Neutrophil (primary cell): ENCODE data around the gene MYL10.
"Not testable (repeated sequence)": the region's sequence is repeated elsewhere in the genome, so short reads cannot be mapped to it uniquely, and the experiment has no call there.

Experiments
- H3K27ac ChIP-seq: fragments of 200-600 bp; sonication (generic); 2 replicates; pipeline ENCODE4 v1.5.1; 2016; ENCODE audit warnings: mild to moderate bottlenecking, moderate library complexity
- H3K27me3 ChIP-seq: fragments of 200-600 bp; sonication (generic); 2 replicates; pipeline ENCODE4 v1.6.0; 2016; ENCODE audit warnings: mild to moderate bottlenecking
- H3K36me3 ChIP-seq: fragments of 200-600 bp; sonication (generic); 2 replicates; pipeline ENCODE4 v1.5.1; 2017
- H3K4me1 ChIP-seq, 2 experiments: fragments of 200-600 bp in 1 of 2; sonication (generic) in 1 of 2; 1 replicate in 1 of 2; 2 replicates in 1 of 2; pipeline versions ENCODE4 v1.5.1 to v1.6.1; 2013 to 2016; ENCODE audit warnings: low read depth in 1 of 2, low read length in 1 of 2, mild to moderate bottlenecking in 1 of 2, moderate library complexity in 1 of 2; ENCODE audit not compliant: control insufficient read depth in 1 of 2, insufficient read depth in 1 of 2
- H3K4me3 ChIP-seq, 2 experiments: fragments of 200-600 bp in 1 of 2; sonication (generic) in 1 of 2; 1 replicate in 1 of 2; 2 replicates in 1 of 2; pipeline ENCODE4 v1.5.1; 2013 to 2016; ENCODE audit warnings: low read depth in 1 of 2, low read length in 1 of 2, mild to moderate bottlenecking in 1 of 2, moderate library complexity in 1 of 2
- H3K9me3 ChIP-seq: fragments of 200-600 bp; sonication (generic); 2 replicates; pipeline ENCODE4 v1.5.1; 2016
- TF ChIP-seq, protein P1 (sequence below): fragments of 200-600 bp; sonication (generic); IDR thresholded peaks from 2 replicates; pipeline ENCODE4 v1.5.1; 2016; ENCODE audit warnings: antibody characterized with exemption

The MYL10 gene

DNA sequence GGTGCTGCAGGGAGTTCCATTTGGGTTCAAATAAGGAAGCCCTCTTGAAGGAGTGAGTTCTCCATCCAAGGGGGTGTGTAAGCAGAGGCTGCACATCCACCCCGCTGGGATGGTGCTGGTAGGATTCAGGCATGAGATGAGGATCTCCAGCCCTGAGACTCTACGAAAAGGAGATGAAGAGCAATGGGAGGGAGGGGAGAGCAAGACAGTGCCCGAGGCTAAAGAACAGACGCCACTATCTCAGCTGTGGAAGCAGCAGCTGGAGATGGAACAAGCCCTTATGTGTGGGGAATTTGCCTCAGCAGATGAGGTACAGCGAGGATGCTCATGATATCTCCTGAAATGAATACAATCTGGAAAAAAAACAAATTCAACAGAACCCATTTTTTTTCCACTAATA lies 28.1 kb upstream of the MYL10 start:
- Histone ChIP-seq H3K4me3 (no peak overlapping the region), H3K27ac (no peak overlapping the region), H3K9me3 (no peaks in the 10 kb centered on the region), H3K27me3 (peaks cover 24% of the 10 kb centered on the region), H3K4me1 (no peaks in the 10 kb centered on the region), H3K36me3 (no peaks in the 10 kb centered on the region)
- TF ChIP-seq, protein P1, sequence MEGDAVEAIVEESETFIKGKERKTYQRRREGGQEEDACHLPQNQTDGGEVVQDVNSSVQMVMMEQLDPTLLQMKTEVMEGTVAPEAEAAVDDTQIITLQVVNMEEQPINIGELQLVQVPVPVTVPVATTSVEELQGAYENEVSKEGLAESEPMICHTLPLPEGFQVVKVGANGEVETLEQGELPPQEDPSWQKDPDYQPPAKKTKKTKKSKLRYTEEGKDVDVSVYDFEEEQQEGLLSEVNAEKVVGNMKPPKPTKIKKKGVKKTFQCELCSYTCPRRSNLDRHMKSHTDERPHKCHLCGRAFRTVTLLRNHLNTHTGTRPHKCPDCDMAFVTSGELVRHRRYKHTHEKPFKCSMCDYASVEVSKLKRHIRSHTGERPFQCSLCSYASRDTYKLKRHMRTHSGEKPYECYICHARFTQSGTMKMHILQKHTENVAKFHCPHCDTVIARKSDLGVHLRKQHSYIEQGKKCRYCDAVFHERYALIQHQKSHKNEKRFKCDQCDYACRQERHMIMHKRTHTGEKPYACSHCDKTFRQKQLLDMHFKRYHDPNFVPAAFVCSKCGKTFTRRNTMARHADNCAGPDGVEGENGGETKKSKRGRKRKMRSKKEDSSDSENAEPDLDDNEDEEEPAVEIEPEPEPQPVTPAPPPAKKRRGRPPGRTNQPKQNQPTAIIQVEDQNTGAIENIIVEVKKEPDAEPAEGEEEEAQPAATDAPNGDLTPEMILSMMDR, result no peak

DNA sequence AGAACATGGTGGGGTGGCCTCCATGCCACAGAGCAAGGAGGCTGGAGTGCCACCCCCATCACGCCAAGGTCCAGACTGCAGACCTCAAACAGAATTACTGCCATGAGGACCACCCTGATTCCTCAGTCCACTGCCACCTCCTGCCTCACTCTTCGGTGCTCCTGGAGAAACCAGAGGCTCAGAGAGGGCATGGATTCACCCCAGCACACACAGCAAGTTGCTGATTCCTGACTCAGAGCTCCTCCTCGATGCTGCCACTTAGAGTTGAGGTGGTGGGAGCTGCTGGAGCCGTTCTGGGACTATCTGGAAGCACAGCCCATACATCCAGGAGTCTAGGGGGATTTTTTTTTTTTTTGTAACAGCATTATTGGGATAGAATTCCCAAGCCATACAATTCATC lies 22.0 kb upstream of the MYL10 start:
- Histone ChIP-seq H3K36me3 (no peaks in the 10 kb centered on the region), H3K27me3 (peaks cover 32% of the 10 kb centered on the region), H3K9me3 (no peaks in the 10 kb centered on the region), H3K27ac (no peak overlapping the region), H3K4me1 (no peaks in the 10 kb centered on the region), H3K4me3 (no peak overlapping the region)
- TF ChIP-seq, protein P1, result no peak

DNA sequence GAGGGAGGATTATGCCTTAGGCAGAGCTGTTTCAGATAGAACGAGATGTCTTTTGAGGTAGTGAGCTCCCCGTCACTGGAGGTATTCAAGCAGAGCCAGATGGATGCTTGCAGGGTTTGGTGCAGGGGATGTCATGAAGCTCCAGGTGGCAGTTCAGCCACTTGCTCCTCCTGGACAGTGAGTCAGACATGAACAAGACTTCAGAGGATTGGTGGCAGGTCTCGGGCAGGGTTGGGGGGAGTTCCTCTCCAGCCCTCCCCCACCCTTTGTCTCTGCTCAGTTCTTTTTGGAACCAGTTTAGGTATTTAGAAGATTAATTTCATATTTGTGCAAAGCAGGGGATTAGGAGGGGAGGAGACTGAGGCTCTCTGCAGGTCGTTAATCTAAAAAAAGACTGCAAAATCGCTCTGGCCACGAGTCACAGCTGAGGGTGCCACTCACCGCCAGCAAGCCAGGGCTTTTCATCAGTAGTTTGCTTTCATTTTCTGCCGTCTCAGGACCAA lies 21.5 kb upstream of the MYL10 start:
- Histone ChIP-seq H3K9me3 (no peaks in the 10 kb centered on the region), H3K27me3 (peaks cover 32% of the 10 kb centered on the region), H3K4me3 (no peak overlapping the region), H3K4me1 (no peaks in the 10 kb centered on the region), H3K27ac (no peak overlapping the region), H3K36me3 (no peaks in the 10 kb centered on the region)
- TF ChIP-seq, protein P1, result no peak

DNA sequence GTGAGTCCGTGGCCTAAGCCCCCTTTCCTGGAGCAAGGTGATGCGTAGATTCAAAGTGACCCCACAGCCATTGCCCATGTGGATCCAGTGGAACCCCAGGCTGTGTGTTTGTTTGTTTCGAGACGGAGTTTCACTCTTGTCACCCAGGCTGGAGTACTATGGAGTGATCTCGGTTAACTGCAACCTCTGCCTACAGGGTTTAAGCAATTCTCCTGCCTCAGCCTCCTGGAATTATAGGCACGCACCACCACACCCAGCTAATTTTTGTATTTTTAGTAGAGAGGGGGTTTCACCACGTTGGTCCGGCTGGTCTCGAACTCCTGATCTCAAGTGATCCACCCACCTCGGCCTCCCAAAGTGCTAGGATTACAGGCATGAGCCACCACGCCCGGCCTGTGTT lies 18.8 kb upstream of the MYL10 start:
- H3K36me3 ChIP-seq, H3K4me1 ChIP-seq, H3K9me3 ChIP-seq, H3K27ac ChIP-seq, H3K4me3 ChIP-seq: not testable (repeated sequence)
- peaks cover 27% of the 10 kb centered on the region for H3K27me3 ChIP-seq

DNA sequence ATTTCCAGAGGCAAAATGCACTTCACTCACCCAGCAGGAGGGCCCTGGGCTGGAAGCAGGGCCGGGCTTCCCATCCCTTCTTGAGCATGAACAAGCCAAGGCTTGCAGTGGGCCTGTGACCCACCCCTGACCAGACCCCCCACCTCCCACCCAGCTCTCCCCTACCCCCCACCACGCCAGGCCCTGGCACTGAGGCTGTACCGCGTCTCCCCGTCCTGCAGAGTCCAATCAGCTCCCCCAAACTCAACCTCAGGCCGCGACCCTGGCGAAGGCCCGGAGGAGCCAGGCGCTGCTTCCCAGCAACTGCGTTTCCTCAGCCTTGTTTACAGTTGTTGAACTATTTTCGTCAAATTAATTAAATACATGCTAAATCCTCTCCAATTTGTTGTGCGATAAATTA lies 16.9 kb upstream of the MYL10 start:
- H3K27ac ChIP-seq, result no peak overlapping the region
- H3K4me1 ChIP-seq, result no peaks in the 10 kb centered on the region
- no peaks in the 10 kb centered on the region for H3K9me3 ChIP-seq
- peaks cover 8% of the 10 kb centered on the region for H3K27me3 ChIP-seq
- TF ChIP-seq, protein P1, result no peak
- no peaks in the 10 kb centered on the region for H3K36me3 ChIP-seq
- no peak overlapping the region for H3K4me3 ChIP-seq

DNA sequence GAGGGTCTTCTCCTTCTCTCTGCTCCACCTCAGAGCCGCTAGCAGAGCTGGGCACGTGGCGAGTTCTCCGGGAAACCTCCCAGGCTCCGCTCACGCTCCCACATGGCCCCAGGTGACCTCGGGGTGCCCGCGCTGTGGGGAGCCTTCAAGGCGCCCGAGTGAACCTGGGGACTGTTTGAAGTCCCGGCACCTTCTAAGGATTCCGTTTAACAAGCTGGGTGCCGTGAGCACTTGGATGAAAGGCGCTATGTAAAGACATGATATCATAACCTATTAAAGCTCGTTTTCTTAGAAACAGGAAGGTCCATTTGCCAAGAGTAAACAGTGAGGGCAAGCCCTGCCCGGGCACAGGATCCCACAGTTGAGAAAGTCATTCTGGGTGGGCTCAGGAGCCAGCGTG lies 15.8 kb upstream of the MYL10 start:
- Histone ChIP-seq H3K4me3 (no peak overlapping the region), H3K9me3 (no peaks in the 10 kb centered on the region), H3K27me3 (no peaks in the 10 kb centered on the region), H3K27ac (no peak overlapping the region), H3K4me1 (no peaks in the 10 kb centered on the region), H3K36me3 (no peaks in the 10 kb centered on the region)
- TF ChIP-seq, protein P1, result no peak

DNA sequence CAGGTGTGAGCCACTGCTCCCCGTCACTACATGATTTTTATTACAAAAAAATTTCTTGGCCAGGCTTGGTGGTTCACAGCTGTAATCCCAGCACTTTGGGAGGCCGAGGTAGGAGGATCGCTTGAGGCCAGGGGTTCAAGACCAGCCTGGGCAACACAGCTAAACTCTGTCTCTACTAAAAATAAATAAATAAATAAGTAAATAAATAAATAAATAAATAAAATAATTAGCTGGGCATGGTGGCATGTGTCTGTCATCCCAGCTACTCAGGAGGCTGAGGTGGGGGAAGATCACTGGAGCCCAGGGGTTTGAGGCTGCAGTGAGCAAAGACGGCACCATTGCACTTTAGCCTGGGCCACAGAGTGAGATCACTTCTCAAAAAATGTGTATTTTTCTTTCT lies 10.0 kb upstream of the MYL10 start:
- H3K4me3 ChIP-seq, H3K4me1 ChIP-seq, H3K27me3 ChIP-seq, H3K9me3 ChIP-seq, H3K36me3 ChIP-seq, H3K27ac ChIP-seq: not testable (repeated sequence)
